AG04450 (cell line): ENCODE results near the gene PLIN5. TPM values are rescaled to one million over a fixed set of nuclear protein-coding genes. Genes with fewer than 3 reads are reported as not detected.

Experiments used
- CTCF ChIA-PET: fragments of 300-600, 350-600 bp; formaldehyde crosslinking; extraction: SDS; loops from one replicate; lab custom pipeline; 2022; ENCODE audit warnings: antibody characterized with exemption, inconsistent platforms; lab: Charles Lee
- POLR2A ChIA-PET: fragments of 350-600 bp; formaldehyde crosslinking; extraction: SDS; loops from one replicate; lab custom pipeline; 2021; ENCODE audit warnings: antibody characterized with exemption, inconsistent platforms; lab: Yijun Ruan, JAX
- DNase-seq: peaks from one replicate; pipeline ENCODE4 v3.0.0-alpha.2; 2011; ENCODE audit warnings: low read depth, low spot score
- H3K27ac ChIP-seq: one replicate; pipeline ENCODE4 v1.5.1; 2012; ENCODE audit warnings: low read depth, low read length, control low read depth
- H3K27me3 ChIP-seq: one replicate; pipeline ENCODE4 v1.6.0; 2012; ENCODE audit warnings: low read length; ENCODE audit not compliant: control insufficient read depth, insufficient read depth
- H3K4me3 ChIP-seq: 2 replicates; pipeline ENCODE4 v1.5.1; 2011; ENCODE audit warnings: mild to moderate bottlenecking, low read depth, low read length, control low read depth
- H3K9me3 ChIP-seq: 2 replicates; pipeline ENCODE4 v1.5.1; 2012; ENCODE audit warnings: low read length; ENCODE audit not compliant: control insufficient read depth, insufficient read depth
- polyA plus RNA-seq: library from polyadenylated mRNA; depleted of rRNA; stranded (reverse); fragments of >200 nt; gene quantifications from 2 replicates; pipeline ENCODE4 v1.2.3, GENCODE V29; 2011
- TF ChIP-seq, protein P1 (sequence below): IDR thresholded peaks from 2 replicates; pipeline ENCODE4 v1.5.1; 2011; ENCODE audit warnings: low read depth, low read length, control low read depth, inconsistent platforms

Gene PLIN5
- polyA plus RNA-seq, 1 experiment = not detected

DNA sequence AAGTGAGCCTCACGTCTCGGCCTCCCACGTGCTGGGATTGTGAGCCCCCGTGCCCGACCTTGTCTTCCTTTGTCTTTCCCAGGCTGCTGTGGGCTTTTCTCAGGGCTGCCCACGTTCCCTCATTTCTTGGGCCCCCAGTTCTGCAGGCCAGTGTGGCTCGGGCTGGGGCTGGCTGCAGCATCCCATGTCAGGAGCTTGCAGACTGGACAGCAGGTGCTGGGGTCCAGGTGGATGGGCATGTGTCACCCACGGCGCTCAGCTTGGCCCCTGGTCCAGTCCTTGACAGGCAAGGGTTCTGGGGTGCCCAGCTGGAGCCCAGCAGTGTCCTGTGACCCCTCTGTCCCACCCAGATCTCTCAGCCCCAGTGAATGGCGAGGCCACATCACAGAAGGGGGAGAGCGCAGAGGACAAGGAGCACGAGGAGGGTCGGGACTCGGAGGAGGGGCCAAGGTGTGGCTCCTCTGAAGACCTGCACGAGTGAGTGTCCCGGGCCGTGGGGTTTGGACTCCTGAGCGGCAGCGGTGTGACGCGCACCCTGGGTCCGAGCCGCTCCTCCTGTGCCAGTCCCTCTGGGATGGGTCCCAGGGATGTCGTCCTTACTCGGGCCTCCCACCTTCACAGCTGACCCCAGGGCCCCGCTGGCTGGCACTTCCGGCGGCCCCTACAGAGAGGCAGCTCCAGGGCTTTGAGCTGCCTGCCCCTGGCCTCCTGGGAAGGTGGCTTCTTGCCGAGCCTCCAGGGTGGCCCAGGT is 34.0 kb downstream of the PLIN5 start:
- Histone ChIP-seq H3K4me3 (no peak overlapping the region), H3K9me3 (no peaks in the 10 kb centered on the region; the same call in 1 of the 2 replicates), H3K27me3 (no peaks in the 10 kb centered on the region), H3K27ac (no peak overlapping the region)
- CTCF ChIA-PET = no interaction called here
- no peak for DNase-seq
- POLR2A ChIA-PET = interaction anchor here (0.7 kb wide), 1 partner anchor 29 kb away, joined by 6 read pairs; no protein-coding TSS in a partner anchor
- TF ChIP-seq, protein P1, sequence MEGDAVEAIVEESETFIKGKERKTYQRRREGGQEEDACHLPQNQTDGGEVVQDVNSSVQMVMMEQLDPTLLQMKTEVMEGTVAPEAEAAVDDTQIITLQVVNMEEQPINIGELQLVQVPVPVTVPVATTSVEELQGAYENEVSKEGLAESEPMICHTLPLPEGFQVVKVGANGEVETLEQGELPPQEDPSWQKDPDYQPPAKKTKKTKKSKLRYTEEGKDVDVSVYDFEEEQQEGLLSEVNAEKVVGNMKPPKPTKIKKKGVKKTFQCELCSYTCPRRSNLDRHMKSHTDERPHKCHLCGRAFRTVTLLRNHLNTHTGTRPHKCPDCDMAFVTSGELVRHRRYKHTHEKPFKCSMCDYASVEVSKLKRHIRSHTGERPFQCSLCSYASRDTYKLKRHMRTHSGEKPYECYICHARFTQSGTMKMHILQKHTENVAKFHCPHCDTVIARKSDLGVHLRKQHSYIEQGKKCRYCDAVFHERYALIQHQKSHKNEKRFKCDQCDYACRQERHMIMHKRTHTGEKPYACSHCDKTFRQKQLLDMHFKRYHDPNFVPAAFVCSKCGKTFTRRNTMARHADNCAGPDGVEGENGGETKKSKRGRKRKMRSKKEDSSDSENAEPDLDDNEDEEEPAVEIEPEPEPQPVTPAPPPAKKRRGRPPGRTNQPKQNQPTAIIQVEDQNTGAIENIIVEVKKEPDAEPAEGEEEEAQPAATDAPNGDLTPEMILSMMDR = no peak

DNA sequence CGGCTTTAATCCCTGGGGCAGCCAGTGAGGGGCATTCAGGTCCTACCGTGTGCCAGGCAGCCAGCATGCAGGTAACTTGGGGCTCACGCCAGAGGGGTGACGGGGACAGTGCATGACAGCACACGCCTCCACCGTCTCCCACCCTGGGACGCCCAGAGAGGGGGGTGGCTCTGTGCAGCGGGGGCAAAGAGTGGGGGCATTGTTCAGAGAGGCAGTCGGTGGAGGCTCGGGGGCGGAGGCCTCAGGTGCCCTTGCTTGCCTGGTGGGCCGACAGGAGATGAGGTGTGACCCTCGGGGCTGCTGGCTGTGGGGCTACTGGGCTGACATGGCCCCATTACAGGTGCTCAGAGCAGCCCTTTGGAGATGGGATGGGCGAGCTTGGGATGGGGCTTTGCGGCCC is 35.2 kb downstream of the PLIN5 start:
- no peak overlapping the region for H3K4me3 ChIP-seq
- ChIA-PET POLR2A (no interaction called here), CTCF (no interaction called here)
- no peaks in the 10 kb centered on the region for H3K27me3 ChIP-seq
- H3K9me3 ChIP-seq = no peaks in the 10 kb centered on the region; the same call in 1 of the 2 replicates
- TF ChIP-seq, protein P1 = no peak
- DNase-seq = no peak
- H3K27ac ChIP-seq = no peak overlapping the region

DNA sequence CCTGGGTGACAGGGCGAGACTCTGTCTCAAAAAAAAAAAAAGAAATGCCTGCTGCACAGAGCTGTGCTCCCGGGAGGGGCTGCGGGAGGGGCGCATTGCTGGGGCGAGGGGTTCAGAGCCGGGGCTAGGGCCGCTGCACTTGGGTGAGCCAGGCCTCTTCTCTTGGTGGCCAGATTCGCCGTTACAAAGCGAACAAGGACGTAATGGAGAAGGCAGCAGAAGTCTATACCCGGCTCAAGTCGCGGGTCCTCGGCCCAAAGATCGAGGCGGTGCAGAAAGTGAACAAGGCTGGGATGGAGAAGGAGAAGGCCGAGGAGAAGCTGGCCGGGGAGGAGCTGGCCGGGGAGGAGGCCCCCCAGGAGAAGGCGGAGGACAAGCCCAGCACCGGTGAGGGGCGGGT is 35.7 kb downstream of the PLIN5 start:
- CTCF ChIA-PET = no interaction called here
- Histone ChIP-seq H3K9me3 (no peaks in the 10 kb centered on the region; the same call in 1 of the 2 replicates), H3K27me3 (no peaks in the 10 kb centered on the region), H3K4me3 (no peak overlapping the region), H3K27ac (no peak overlapping the region)
- no peak for DNase-seq
- POLR2A ChIA-PET = interaction anchor here (0.7 kb wide), 1 partner anchor 57 kb away, joined by 3 read pairs; no protein-coding TSS in a partner anchor
- TF ChIP-seq, protein P1 = no peak

DNA sequence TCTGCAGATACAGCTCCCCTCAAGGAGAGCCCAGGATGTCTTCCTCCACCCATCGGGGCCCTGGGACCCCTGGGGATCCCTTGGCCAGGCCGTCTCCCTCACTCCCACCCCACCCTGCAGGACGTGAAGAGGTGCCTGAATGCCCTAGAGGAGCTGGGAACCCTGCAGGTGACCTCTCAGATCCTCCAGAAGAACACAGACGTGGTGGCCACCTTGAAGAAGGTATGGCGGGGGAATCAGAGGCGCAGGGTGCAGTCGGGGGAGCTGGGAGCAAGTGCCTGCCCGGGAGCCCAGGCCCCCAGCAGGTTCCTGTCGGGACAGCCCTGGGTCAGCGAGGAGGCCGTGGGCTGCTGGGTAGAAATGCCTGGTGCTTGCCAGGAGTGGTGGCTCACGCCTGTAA is 36.3 kb downstream of the PLIN5 start:
- ChIA-PET POLR2A (interaction anchor here (0.7 kb wide), 1 partner anchor 57 kb away, joined by 3 read pairs; no protein-coding TSS in a partner anchor), CTCF (no interaction called here)
- no peaks in the 10 kb centered on the region; the same call in 1 of the 2 replicates for H3K9me3 ChIP-seq
- no peaks in the 10 kb centered on the region for H3K27me3 ChIP-seq
- DNase-seq = no peak
- TF ChIP-seq, protein P1 = no peak
- H3K4me3 ChIP-seq = no peak overlapping the region
- no peak overlapping the region for H3K27ac ChIP-seq

DNA sequence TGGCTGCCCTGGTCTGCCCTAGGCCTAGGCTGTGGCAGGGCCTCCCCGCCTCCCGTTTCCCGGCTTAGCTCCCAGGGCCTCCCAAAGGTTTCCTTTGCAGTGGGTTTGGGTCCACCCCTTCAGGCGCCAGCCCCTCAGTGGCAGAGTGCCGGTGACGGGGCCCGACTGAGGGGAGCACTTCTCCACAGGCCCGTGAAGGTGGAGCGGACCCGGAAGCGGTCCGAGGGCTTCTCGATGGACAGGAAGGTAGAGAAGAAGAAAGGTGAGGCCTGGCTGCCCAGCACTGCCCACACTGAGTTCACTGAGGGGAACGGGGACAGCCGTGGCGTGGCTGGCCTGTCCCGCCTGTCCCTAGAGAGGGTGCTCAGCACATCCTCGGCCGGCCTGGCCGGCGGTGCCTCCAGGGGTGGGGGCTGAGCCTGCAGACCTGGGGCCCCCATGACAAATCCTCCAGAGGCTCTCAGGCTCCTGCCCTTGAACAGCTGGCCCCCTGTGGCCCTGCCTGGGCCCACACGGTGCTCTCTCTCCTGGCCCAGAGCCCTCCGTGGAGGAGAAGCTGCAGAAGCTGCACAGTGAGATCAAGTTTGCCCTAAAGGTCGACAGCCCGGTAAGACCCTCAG is 37.1 kb downstream of the PLIN5 start:
- DNase-seq = no peak
- POLR2A ChIA-PET = no interaction called here
- Histone ChIP-seq H3K9me3 (no peaks in the 10 kb centered on the region; the same call in 1 of the 2 replicates), H3K27ac (no peak overlapping the region), H3K4me3 (no peak overlapping the region), H3K27me3 (no peaks in the 10 kb centered on the region)
- TF ChIP-seq, protein P1 = no peak
- CTCF ChIA-PET = interaction anchor here (0.5 kb wide), 1 partner anchor 294 kb away, joined by 3 read pairs; the partner anchor contains the start of gene FEM1A
